Adrenal gland (tissue), 5 donors: Measurements from ENCODE around the gene DCDC2C.

Experiments
- CTCF ChIP-seq, 6 experiments: fragments of 450-650 bp in 4 of 6; fragments of 200-600 bp in 2 of 6; sonication (generic) in 1 of 6; IDR thresholded peaks; 1 replicate in 5 of 6; 2 replicates in 1 of 6; pipeline versions ENCODE4 v1.5.1 to v1.8.0; 2016 to 2021; ENCODE audit warnings: antibody characterized with exemption in 6 of 6, mild to moderate bottlenecking in 2 of 6, moderate library complexity in 1 of 6
- POLR2A ChIP-seq, 2 donors: fragments of 450-650 bp; IDR thresholded peaks; one replicate each; pipeline ENCODE4 v1.6.1; 2017; ENCODE audit warnings: antibody characterized with exemption in 2 of 2, mild to moderate bottlenecking in 2 of 2, moderate library complexity in 1 of 2
- donor health status: DM: no; HTN: no; CAD: no.

- TF ChIP-seq CTCF (IDR thresholded peaks at IDR 0.05) (no peak), POLR2A (IDR thresholded peaks at IDR 0.05) (no peak)
Measured at GRCh38 chr2:3876685-3877084, 173.3 kb downstream of the DCDC2C start.
